CD4-positive, alpha-beta T cell treated with Interleukin-15 for 4 hours (primary cell): Measurements from ENCODE around the gene TSPAN18.

ENCODE experiments used
- DNase-seq: peaks from one replicate; pipeline ENCODE4 v3.0.0-alpha.2; 2020; ENCODE audit warnings: low spot score

Gene TSPAN18

DNA sequence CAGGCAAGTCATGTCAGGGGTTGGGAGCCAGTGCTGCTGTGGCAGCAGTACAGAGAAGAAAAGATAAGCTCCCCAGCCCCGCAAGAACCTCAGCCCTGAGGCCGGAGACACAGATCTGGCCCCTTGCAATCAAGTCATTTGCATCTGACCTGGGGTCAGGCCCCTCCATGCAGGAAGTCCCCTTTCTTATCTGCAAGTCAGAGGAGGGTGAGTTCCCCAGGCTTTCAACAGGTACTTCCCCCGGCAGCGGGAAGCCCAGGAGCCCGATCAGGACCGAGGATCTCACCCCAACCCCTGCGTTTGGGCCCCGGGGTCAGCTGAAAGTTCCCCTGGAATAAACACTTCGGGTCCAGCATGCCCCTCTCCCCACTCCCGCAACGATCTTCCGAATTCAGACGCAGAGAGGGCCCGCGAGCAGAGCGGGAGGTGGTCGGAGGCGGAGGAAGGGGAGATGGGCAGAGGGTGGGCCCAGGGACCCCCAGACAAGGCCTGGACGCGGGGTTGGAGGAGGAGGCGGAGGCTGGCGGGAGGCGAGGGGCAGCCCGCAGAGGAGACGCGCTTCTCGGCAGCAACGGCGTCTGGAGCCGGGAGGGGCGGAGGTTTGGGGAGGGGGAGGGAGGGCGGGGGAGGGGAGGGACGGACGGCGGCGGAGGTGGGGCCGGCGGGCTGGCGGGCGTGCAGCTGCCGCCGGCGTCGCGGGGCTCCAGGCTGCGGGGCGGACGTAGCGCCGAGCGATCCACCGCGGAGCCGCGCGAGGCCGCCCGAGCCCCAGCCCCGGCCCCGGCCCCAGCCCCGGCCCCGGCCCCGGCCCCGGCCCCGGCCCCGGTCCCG is at the start of gene TSPAN18:
TSPAN18 (plus strand) TSS at position 680 of the 831 bp plus-strand sequence. CDS start 179,455 bp downstream, outside the sequence.
- peak; percentile 24 for DNase-seq

GRCh38 chr11:44680982-44681597 is 45.7 kb upstream of the TSPAN18 start:
- DNase-seq, result peak; percentile 55

- no peak for DNase-seq
These were observed 45.1 kb upstream of the TSPAN18 start for GRCh38 chr11:44681698-44682097.

DNA sequence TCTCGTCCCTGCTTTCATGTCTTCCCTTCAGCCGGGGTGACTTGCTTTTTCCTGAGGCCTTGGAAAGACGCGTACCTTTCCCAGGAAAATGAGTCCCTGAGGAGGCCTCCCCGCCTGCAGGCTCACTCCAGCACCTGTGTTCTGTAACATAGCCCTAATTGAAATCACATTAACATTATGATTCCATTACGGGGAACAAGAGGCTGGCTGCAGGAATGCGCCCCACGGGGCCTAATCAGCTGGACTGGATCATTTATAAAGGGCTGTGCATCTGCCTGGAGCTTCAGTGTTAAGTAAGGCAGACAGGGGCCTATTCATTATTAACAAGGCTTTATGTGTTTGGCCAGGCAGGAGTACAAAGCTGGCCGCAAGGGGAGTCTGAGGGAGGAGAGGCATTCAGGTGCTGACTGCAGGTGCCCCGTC is 41.9 kb upstream of the TSPAN18 start:
- DNase-seq, result no peak

DNA sequence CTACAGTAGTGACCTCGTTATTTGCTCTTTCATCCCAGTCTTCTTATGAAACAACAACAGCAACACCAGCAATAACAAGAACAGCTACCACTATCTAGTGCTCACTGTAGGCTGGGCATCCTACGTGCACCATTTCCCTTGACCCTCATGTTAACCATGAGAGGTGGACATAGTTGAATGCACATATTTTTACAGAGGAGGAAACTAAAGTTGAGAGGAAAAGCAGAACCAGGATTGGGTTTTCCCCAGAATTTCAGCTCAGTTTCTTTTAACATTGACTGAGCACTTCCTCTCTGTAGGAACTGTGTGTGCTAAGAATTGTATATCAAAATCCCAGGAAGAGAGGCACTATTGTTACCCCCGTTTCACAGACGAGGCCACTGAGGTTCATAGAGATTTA is 39.4 kb upstream of the TSPAN18 start:
- DNase-seq, result no peak

DNA sequence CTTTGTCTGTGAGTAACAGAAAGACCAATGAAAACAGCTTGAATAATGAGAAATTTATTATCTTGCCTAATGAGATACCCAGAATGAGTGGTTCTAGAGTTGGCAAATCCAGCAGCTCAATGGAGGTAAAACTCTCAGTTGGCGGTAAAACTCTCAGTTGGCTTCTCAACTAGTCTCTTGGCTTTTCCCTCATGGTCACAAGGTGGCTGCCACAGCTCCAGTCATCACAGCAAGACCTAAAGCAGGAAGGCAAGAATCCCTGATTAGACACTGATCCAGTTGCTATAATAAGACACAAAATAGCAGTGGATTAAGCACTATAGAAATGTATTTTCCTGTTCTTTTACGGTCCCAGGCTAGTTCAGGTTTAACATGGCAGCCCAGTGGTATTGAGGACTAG is 37.5 kb upstream of the TSPAN18 start:
- DNase-seq, result no peak

GRCh38 chr11:44690651-44691050 is 36.1 kb upstream of the TSPAN18 start:
- no peak for DNase-seq

DNA sequence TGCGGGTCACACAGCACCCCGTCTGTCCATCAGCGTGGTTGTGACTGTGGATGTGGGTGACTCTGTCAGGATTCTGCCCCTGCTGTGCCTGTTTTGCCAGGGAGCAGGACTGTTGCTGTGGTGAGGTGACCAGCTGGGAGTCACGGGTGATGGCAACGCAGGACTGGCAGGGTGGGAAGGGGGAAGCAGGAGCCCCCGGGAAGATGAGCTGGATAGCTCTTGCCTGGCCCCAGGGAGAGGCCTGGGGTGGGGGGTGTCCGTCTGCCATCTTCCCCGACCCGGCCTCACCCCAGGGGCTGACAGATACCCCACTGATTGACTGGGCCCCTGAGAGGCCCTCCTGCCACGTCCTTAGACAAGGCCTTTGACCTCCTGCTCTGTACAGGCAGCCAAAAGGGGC is 34.3 kb upstream of the TSPAN18 start:
- no peak for DNase-seq

GRCh38 chr11:44693654-44694119 is 33.1 kb upstream of the TSPAN18 start:
- DNase-seq, result no peak

DNA sequence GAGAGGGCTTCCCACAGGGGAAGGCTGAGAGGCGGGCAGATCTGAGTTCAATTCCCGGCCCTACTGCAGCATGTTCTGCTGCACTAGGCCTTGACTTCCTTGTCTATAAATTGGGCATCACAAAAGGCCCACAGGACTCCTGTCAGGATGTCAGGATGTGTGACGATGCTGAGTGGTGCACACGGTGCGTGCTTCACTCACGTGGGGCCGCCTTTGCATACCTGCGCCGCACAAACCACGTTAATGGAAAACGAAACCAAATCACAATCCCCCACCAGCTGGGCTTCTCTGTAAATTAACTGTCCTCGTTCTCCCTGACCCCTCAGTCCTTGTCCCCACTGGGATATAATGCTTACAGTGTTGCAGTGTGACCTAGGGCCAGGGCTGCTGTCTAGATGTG is 32.3 kb upstream of the TSPAN18 start:
- no peak for DNase-seq

GRCh38 chr11:44695169-44695833 is 31.5 kb upstream of the TSPAN18 start:
- no peak for DNase-seq

- no peak for DNase-seq
These were observed 28.4 kb upstream of the TSPAN18 start for GRCh38 chr11:44698252-44698912.

DNA sequence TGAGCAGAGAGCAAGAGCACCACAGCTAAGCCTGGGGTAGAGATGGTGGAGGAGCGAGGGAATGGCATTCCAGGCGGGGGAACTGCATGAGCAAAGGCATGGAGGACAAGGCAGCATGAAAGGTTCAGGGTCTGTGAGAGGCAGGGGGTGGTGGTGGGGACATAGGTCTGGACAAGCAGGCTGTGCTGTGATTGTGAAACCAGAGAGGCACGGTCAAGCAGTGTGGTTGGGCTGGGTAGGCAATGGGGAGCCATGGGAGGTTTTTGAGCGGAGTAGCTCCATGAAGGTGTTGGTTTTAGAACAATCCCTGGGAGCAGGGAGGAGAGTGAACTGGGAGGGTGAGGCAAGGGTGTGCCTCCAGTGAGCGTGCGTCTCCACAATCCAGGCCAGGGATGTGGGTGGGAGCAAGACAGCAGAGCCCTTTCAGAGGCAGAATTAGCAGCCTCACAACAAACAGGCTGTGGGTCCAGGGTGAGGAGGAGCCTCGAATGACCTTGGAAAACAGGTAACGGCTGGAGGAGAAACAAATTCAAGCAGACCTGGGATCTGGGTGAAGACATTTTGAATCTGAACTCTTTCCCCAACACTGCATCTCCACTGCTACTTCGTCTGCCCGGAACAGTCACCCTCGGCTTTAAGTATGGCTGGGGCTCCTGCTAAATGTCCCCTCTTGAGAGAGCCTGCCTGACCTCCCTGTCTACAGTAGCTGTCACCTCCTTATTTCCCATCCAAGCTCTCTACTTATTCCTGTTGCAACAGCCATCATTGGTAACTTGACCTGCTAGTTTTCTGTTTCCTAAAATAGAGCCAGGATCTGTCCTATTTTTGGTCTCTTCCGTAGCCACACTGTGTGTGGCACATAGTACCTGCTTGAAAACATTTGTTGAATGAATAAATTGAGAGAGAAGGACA is 27.0 kb upstream of the TSPAN18 start:
- no peak for DNase-seq

- DNase-seq, result no peak
These were observed 25.5 kb upstream of the TSPAN18 start for GRCh38 chr11:44701276-44701675.

DNA sequence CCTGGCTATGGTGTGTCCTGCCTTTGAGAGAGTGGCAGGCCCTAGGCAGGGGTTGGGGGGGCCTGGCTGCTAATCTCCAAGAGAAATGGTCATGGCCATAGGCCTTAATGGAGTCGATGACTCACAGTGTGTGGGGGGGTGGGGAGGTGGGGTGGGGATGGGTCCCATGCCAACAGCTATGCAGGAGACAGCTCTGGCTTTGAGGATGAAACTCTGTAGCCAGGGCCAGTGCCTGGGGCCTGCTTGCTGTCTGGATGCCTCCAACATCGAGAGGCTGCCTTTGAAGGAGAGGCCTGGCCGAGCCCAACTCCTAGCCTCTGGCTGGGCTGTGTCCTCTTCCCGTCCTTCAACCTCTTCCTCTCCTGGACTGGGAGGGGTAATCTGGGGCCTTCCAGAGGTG is 23.9 kb upstream of the TSPAN18 start:
- DNase-seq, result no peak

DNA sequence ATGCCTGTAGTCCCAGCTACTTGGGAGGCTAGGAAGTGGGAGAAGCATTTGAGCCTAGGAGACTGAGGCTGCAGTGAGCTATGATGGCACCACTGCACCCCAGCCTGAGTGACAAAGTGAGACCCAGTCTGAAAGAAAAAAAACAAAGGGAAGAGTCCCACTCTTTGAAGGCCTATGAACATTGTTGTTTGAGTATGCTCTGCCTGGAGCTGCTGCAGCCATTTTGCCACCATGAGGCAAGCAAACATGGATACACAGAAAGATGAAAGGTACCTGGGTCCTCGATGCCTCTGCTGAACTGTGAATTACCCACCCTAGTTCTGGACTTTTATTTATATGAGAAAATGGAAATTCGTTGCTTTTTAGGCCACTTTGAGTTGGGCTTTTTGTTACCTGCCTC is 19.7 kb upstream of the TSPAN18 start:
- DNase-seq, result no peak

DNA sequence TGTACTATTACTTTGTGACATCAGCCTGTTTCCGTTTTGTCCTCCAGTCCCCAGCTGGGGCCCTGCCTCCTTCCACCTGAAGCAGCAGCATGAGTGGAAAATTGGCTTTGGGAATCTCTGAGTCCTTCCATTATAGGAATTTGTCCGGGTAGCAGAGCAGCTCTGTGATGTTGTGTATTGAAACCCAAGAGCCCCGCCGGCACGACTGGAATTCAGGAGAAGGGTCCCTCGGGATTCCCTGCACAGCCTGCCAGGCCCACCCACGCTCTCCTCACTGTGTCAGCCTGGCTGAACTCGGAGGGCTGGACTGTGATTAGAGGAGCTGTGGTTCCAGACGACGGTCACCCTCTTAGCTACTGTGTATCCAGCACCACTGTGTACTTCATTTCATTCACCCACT is 18.8 kb upstream of the TSPAN18 start:
- no peak for DNase-seq

DNA sequence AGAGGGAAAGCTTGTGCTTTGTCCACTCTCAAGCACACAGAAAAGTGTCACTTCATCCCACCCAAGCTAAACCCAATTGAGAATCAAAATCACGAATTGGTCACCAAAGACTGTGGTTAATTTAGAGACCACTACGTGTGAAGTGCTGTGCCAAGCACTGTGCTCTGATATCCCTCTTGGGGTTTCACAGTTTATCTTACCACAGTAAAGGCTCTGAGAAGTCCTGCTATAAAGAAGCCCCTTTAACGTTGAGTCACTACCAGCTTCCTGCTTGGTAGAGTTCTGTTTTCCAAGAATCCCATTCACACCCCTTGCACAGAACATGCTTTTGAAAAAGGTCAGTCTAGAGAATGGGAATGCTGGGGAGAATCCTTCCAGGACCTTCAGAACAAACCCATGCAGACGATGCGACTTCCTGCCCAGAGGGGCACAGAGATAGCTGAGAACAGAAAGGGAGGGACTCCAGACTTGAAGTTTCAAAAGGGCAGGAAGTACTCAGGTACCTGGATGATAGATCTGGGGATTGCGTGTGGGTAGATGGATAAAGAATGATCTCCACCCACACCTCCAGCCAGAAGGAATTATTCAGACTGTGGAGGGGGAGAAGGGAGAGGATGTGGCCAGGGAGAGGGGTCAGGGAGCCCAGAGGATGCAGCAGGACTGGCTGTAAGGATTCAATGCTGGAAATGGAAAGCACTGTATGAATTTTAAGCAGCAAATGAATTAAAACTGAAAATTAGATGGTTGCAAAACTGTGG is 18.1 kb upstream of the TSPAN18 start:
- DNase-seq, result no peak

GRCh38 chr11:44709281-44709562 is 17.5 kb upstream of the TSPAN18 start:
- no peak for DNase-seq

DNA sequence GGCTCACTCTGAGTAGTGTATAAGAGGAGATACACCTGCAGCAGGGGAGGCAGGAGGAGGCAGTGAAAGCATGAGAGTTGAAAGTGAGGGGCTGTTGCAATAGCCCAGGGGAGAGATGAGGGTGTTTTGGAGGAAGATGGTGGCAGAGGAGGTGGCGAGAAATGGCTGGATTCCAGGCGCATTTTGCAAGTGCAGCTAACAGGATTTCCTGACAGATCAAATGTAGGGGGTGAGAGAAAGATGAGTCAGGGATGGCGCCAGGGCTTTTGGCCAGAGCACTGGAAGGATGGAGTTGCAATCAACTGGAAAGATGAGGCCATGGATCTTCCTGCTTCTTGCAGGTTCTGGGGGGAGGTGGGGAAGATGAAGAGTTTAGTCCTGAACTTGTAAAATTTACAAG is 16.8 kb upstream of the TSPAN18 start:
- no peak for DNase-seq
